Neuron (in vitro differentiated cells): Measurements from ENCODE around the gene ZNF805.
"Not testable (repeated sequence)": the region's sequence is repeated elsewhere in the genome, so short reads cannot be mapped to it uniquely, and the experiment has no call there.

Experiments used
- H2AFZ ChIP-seq: one replicate; pipeline ENCODE4 v1.6.1; 2013; ENCODE audit warnings: low read depth, mild to moderate bottlenecking, inconsistent platforms, low read length, moderate library complexity
- H3K27me3 ChIP-seq: one replicate; pipeline ENCODE4 v1.6.1; 2013; ENCODE audit warnings: low read length; ENCODE audit not compliant: insufficient read depth
- H3K36me3 ChIP-seq: one replicate; pipeline ENCODE4 v1.6.1; 2013; ENCODE audit warnings: low read length; ENCODE audit not compliant: insufficient read depth
- H3K4me1 ChIP-seq: one replicate; pipeline ENCODE4 v1.6.1; 2013; ENCODE audit warnings: low read length; ENCODE audit not compliant: insufficient read depth
- H3K4me3 ChIP-seq: 2 replicates; pipeline ENCODE4 v1.5.1; 2013; ENCODE audit warnings: mild to moderate bottlenecking, low read length, moderate library complexity
- H3K9me3 ChIP-seq: one replicate; pipeline ENCODE4 v1.6.1; 2013; ENCODE audit warnings: low read length

Gene ZNF805

DNA sequence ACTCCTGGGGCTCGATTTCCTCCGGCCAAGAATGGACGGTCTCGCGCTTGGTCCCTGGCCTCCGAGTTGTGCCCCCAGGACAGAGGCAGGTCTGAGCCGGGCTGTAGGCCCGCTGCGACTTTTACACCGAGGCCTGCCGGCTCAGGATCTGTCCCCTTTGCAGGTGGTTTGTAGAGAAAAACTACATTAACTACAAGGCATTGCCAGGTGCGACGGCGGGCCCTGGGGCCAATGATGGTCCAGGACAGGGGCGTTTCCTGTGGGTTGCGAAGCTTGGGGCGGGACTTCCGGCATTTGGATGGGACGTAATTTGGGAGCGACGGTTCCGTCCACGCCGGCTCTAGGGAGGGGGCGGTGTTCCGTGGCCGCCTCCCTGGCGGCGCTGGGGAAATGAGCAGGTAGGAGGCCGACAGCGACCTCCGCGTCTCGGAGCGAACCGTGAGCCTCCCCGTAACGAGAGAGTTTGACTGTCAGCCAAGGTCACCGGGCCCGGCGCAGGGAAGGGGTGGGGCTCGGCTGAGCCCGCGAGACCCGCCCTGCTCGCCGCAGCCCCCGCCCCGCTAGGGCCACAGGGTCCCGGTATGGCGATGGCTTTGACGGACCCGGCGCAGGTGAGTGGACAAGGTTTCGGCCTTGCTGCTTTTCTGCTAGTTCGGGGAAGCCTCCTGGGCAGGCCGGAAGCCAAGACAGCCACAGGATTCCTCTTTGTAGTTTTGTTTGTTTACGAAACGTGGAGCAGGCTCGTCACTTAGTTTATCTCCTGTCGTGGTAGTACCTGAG lies at the start of gene ZNF805:
TSS of gene ZNF805 (plus strand) at position 322 of the 780 bp plus-strand sequence. CDS start at position 582, 260 bp downstream.
- peak within 1 kb of the TSS; percentile 85 for H3K4me3 ChIP-seq
- H3K27me3 ChIP-seq: no peaks in the 10 kb centered on the region
- H3K9me3 ChIP-seq: no peaks in the 10 kb centered on the region
- peaks cover 11% of the 10 kb centered on the region for H3K36me3 ChIP-seq
- peaks cover 14% of the 10 kb centered on the region for H3K4me1 ChIP-seq
- peak within 1 kb of the TSS; percentile 73 for H2AFZ ChIP-seq

DNA sequence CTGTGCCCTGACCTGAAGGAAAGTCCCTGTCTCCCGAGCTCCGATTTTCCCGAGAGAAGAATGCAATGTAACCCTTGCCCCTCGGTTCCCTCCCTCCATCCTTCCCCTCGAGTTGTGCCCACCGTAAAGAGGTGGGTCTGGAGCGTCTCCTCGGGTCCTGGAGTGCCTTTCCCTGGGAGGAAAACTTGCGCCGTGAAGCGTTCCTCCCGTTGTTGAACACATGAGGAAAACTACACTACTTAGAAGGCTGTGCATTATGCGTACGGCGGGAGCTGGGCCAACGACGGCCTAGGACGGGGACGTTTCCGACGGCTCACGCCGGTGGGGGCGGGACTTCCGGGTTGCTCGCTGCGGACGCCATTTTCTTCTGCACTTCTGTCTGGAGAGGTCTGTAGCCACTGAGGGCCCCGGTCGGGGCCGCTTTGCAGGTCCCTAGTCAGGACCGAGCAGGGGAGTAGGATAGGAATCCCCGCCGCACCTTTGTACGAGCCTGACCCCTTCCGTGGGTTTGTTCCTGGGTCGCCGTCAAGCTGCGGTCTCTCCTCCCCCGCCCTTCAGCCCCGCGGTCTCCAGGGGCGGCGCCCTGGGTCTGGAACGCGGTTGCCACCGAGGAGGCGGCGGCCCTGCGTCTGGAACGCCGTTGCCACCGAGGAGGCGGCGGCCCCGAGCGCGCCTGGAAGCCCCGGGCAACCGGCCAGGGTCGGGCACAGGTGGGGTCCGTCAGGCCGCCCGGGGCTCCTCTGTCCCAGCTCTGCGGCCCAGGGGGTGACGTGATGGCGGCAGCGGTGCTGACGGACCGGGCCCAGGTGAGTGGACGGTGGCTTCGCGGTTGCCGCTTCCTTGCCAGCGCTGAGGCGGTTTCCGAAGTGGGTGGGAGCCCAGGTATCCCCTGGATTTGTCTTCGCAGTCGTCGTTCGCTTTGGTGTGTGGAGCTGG lies 49.0 kb upstream of the ZNF805 start, which contains the start of gene ZNF264:
TSS of gene ZNF264 (plus strand) at position 360 of the 936 bp plus-strand sequence. CDS start at position 774, 414 bp downstream.
- Histone ChIP-seq H3K27me3 (no peaks in the 10 kb centered on the region), H2AFZ (peak within 1 kb of the TSS; percentile 91), H3K4me3 (peak within 1 kb of the TSS; percentile 92), H3K4me1 (peaks cover 6% of the 10 kb centered on the region), H3K36me3 (peaks cover 37% of the 10 kb centered on the region), H3K9me3 (peaks cover 27% of the 10 kb centered on the region)

DNA sequence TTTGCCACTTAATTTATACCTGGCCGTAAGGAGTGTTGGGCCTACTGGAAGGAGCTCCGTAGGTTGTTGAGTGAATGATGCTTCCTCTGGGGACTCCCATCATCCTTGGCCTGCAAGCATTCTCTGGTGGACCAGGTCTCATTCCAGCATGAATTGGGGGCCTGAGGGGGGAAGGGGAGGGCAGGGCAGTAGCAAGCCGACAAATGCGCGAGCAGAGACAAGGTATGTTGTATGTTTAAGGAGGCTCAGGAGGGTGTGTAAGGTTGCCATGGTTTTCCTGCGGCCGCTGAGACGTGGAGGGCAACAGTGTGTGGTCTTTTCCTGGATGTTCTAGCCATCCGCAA lies 48.4 kb upstream of the ZNF805 start:
- peaks cover 6% of the 10 kb centered on the region for H3K4me1 ChIP-seq

DNA sequence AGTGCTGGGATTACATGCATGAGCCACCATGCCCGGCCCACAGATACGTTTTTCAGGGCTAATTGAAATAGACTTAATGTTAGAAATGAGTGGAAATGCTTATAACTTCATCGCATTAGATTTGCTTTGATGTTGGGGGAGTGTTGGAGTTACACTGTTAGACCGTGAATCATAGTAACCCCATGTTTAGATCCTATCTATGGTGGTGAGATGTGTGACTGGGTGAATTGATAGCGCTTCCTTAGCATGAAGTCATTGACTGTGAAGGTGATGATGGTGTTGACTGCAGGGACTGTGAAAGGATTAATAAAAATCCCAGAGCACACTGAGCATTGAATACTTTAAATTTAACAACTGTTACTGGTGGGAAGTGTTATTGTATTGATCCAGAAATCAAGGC lies 47.4 kb upstream of the ZNF805 start:
- peaks cover 18% of the 10 kb centered on the region for H3K9me3 ChIP-seq
- peak overlapping the region; percentile 92 for H3K4me3 ChIP-seq
- peaks cover 6% of the 10 kb centered on the region for H3K4me1 ChIP-seq
- no peaks in the 10 kb centered on the region for H3K27me3 ChIP-seq
- no peak overlapping the region for H2AFZ ChIP-seq
- peaks cover 50% of the 10 kb centered on the region for H3K36me3 ChIP-seq

More for the DNA sequence above, 48.4 kb upstream of the ZNF805 start:
- Histone ChIP-seq H3K36me3 (peaks cover 44% of the 10 kb centered on the region), H3K27me3 (no peaks in the 10 kb centered on the region), H3K4me3 (peak overlapping the region; percentile 92), H2AFZ (no peak overlapping the region), H3K9me3 (peaks cover 24% of the 10 kb centered on the region)

DNA sequence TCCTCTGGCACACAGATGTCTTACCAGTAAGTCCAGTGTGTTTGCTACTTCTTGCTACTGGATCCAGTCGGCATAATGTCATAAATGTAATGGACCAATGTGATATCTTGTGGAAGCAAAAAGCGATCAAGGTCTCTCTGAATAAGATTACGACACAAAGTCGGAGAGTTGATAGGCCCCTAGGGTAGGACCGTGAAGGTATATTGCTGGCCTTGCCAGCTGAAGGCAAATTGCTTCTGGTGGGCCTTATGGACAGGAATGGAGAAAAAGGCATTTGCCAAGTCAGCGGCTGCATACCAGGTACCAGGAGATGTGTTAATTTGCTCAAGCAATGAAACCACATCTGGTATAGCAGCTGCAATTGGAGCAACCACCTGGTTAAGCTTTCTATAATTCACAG lies 42.6 kb upstream of the ZNF805 start:
- not testable (repeated sequence) for H2AFZ ChIP-seq, H3K4me1 ChIP-seq, H3K4me3 ChIP-seq, H3K27me3 ChIP-seq
- peaks cover 86% of the 10 kb centered on the region for H3K36me3 ChIP-seq
- peaks cover 17% of the 10 kb centered on the region for H3K9me3 ChIP-seq

DNA sequence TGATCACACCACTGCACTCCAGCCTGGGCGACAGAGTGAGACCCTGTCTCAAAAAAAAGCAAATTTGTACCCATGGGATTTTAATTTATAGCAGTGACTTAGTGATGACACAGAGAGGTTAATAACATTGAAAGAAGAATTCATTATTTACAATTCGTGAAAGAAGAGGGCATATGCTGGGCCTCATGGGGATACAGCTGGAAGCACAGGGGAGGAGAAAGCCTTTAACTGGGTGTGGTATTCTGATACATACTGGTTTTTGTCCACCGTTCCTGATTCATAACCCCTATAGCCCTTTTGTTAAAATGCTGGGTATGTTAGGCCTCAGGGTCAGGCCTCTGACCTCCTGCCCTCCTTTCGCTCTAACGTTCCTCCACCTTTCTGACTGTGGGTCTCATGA lies 38.3 kb upstream of the ZNF805 start:
- peaks cover 74% of the 10 kb centered on the region for H3K36me3 ChIP-seq
- H3K4me1 ChIP-seq: no peaks in the 10 kb centered on the region
- H2AFZ ChIP-seq: no peak overlapping the region
- H3K27me3 ChIP-seq: no peaks in the 10 kb centered on the region
- peaks cover 16% of the 10 kb centered on the region for H3K9me3 ChIP-seq
- no peak overlapping the region for H3K4me3 ChIP-seq

DNA sequence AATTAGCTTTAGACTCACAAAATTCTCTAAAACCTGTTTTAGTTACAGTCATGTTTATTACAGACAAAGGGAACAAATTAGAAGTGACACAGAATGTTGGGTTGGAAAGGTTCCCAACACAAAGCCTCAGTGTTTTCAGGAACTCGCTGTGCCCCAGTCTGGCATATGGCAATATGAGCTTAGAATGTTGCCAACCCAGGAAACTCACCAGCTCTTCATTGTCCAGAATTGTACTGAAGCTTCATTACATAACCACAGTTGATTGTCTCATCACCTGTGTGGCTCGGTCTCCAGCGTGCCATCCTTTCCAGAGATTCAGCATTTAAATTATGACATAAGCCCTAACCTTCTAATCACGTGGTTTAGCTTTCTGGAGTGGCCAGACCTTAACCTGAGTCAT lies 30.1 kb upstream of the ZNF805 start:
- Histone ChIP-seq H3K9me3 (peaks cover 13% of the 10 kb centered on the region), H2AFZ (no peak overlapping the region), H3K4me3 (no peak overlapping the region), H3K4me1 (peaks cover 2% of the 10 kb centered on the region), H3K27me3 (no peaks in the 10 kb centered on the region), H3K36me3 (peaks cover 77% of the 10 kb centered on the region)

DNA sequence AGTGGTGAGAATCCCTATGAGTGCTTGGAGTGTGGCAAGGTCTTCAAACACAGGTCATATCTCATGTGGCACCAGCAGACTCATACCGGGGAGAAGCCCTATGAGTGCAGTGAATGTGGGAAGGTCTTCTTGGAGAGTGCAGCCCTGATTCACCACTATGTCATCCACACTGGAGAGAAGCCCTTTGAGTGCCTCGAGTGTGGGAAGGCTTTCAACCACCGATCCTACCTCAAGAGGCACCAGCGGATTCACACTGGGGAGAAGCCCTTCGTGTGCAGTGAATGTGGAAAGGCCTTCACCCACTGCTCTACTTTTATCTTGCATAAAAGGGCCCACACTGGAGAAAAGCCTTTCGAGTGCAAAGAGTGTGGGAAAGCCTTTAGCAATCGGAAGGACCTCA lies 28.3 kb upstream of the ZNF805 start:
- Histone ChIP-seq H3K27me3 (no peaks in the 10 kb centered on the region), H3K9me3 (peaks cover 9% of the 10 kb centered on the region), H2AFZ (no peak overlapping the region), H3K4me1 (peaks cover 9% of the 10 kb centered on the region), H3K36me3 (peaks cover 73% of the 10 kb centered on the region), H3K4me3 (no peak overlapping the region)

DNA sequence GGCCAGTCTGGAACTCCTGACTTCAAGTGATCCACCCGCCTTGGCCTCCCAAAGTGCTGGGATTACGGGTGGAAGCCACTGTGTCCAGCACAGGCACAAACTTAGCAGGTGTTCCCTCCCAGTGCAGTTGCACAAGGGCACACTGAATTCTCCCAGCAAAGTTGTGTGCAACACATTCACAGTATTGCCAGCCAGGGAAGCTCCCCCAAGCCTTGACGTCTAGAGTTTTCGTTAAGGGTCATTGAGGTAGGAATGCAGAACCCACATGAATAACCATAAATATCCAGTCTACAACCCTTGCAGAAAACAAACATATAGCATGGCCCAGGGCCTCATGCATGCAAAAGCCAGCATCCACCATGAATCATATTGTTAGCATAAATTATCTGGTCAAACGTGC lies 12.9 kb upstream of the ZNF805 start:
- H2AFZ ChIP-seq: no peak overlapping the region
- no peak overlapping the region for H3K4me3 ChIP-seq
- no peaks in the 10 kb centered on the region for H3K9me3 ChIP-seq
- H3K27me3 ChIP-seq: no peaks in the 10 kb centered on the region
- no peaks in the 10 kb centered on the region for H3K36me3 ChIP-seq
- no peaks in the 10 kb centered on the region for H3K4me1 ChIP-seq

DNA sequence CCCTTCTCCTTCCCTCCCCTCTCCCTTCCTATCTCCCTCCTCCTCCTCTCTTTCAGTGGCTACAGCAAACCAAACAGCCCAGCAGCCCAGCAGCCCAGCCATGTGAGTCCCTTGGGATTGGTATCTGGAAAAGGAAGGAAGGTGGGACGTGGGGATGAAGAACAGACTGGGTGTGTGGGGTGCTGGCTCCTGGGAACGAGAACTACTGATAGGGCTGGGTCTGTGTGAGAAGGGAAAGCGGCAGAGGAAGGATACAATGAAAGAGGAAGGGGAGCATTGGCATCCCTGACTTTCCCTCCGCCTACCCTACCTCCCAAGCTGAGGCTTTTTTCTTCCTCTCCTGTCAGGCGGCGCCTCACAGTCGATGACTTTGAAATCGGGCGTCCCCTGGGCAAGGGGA lies 8.7 kb upstream of the ZNF805 start:
- H3K9me3 ChIP-seq: no peaks in the 10 kb centered on the region
- H3K4me1 ChIP-seq: no peaks in the 10 kb centered on the region
- no peaks in the 10 kb centered on the region for H3K27me3 ChIP-seq
- no peak overlapping the region for H2AFZ ChIP-seq
- H3K4me3 ChIP-seq: no peak overlapping the region
- no peaks in the 10 kb centered on the region for H3K36me3 ChIP-seq

DNA sequence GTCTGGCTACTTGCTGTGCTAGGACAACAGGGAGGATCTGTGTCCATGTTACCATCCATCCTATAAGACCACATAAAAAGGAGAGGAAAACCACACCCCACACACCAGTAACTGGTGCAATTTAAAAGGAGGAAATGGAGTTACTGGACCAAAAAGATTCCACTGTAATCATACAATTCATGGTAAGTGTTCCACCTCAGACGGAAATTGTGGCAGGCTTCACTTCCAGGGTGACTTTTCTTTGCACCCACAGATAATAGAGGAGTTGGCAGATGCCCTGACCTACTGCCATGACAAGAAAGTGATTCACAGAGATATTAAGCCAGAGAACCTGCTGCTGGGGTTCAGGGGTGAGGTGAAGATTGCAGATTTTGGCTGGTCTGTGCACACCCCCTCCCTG lies 7.2 kb upstream of the ZNF805 start:
- Histone ChIP-seq H3K36me3 (no peaks in the 10 kb centered on the region), H2AFZ (no peak overlapping the region), H3K4me1 (no peaks in the 10 kb centered on the region), H3K27me3 (no peaks in the 10 kb centered on the region), H3K9me3 (no peaks in the 10 kb centered on the region), H3K4me3 (no peak overlapping the region)

DNA sequence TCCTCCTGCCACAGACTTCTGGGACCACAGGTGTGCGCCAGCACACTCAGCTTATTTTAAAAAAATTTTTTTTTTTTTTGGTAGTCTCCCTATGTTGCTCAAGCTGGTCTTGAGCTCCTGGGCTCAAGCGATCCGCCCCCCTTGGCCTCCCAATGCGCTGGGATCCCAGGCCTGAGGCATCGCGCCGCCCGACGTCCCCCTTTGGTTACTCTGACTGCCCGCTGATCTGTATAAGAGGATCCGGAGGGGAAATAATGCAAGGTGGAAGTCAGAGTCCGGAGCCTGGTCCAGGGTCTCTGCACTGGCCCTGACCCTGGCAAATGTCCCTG lies 486 bp upstream of the ZNF805 start:
- peaks cover 8% of the 10 kb centered on the region for H3K36me3 ChIP-seq
- H3K4me3 ChIP-seq: peak overlapping the region; percentile 85
- peaks cover 14% of the 10 kb centered on the region for H3K4me1 ChIP-seq
- H2AFZ ChIP-seq: peak overlapping the region; percentile 73
- H3K27me3 ChIP-seq: no peaks in the 10 kb centered on the region
- no peaks in the 10 kb centered on the region for H3K9me3 ChIP-seq

DNA sequence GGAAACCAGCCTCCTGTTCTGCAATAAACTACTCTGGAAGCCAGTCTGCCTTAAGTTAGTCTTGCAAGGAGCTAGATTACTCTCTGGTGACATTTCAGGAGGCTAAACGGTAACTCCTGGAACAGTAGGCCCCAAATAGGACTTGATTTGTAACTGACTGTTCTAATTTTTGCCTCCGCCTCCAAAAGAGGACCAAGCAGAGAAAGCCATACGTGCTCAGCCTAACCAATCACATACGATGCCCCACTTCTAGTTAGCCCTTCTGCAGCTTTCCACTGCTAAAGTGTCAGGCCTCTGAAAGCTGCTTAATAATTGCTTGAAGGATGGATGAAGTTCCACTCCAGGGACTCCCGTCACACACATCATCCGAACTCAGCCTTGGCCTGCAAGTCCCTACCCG lies 744 bp downstream of the ZNF805 start:
- Histone ChIP-seq H2AFZ (peak overlapping the region; percentile 73), H3K36me3 (peaks cover 16% of the 10 kb centered on the region), H3K9me3 (no peaks in the 10 kb centered on the region), H3K4me3 (peak overlapping the region; percentile 85), H3K27me3 (no peaks in the 10 kb centered on the region), H3K4me1 (peaks cover 14% of the 10 kb centered on the region)
